Loucy (cell line): ENCODE data around the gene GPHB5.

Experiments used
- H2AFZ ChIP-seq: fragments of 200-600 bp; sonication (generic); 2 replicates; pipeline ENCODE4 v1.6.0; 2016; ENCODE audit warnings: antibody characterized with exemption, mild to moderate bottlenecking, low read length, moderate library complexity
- H3F3A ChIP-seq: fragments of 200-600 bp; 2 replicates; pipeline ENCODE4 v1.6.0; 2016; ENCODE audit warnings: antibody characterized with exemption, low read depth, mild to moderate bottlenecking
- H3K27me3 ChIP-seq: fragments of 200-600 bp; sonication (generic); 2 replicates; pipeline ENCODE4 v1.6.1; 2014; ENCODE audit warnings: low read length, mild to moderate bottlenecking; ENCODE audit not compliant: insufficient read depth, poor library complexity, severe bottlenecking
- H3K36me3 ChIP-seq: fragments of 200-600 bp; sonication (generic); 2 replicates; pipeline ENCODE4 v1.6.1; 2016; ENCODE audit warnings: low read length; ENCODE audit not compliant: insufficient read depth
- H3K4me1 ChIP-seq: fragments of 200-600 bp; sonication (generic); 2 replicates; pipeline ENCODE4 v1.5.1; 2014; ENCODE audit warnings: low read length, mild to moderate bottlenecking; ENCODE audit not compliant: insufficient read depth, poor library complexity, severe bottlenecking
- H3K4me2 ChIP-seq: fragments of 200-600 bp; sonication (generic); 2 replicates; pipeline ENCODE4 v1.6.0; 2014; ENCODE audit warnings: antibody characterized with exemption, low read length, low read depth, mild to moderate bottlenecking; ENCODE audit not compliant: poor library complexity, severe bottlenecking
- H3K4me3 ChIP-seq: fragments of 200-600 bp; sonication (generic); 2 replicates; pipeline ENCODE4 v1.5.1; 2014; ENCODE audit warnings: low read length, mild to moderate bottlenecking, mixed read lengths; ENCODE audit not compliant: poor library complexity, severe bottlenecking
- H3K79me2 ChIP-seq: fragments of 200-600 bp; sonication (generic); 2 replicates; pipeline ENCODE4 v1.6.1; 2014; ENCODE audit warnings: low read length; ENCODE audit not compliant: insufficient read depth
- H3K9ac ChIP-seq: fragments of 200-600 bp; sonication (generic); 2 replicates; pipeline ENCODE4 v1.6.0; 2014; ENCODE audit warnings: mild to moderate bottlenecking, low read depth, low read length, moderate library complexity; ENCODE audit not compliant: poor library complexity, severe bottlenecking
- H3K9me2 ChIP-seq: fragments of 200-600 bp; sonication (generic); replicated peaks from 2 replicates; pipeline ENCODE4 v1.6.1; 2016; ENCODE audit warnings: low read depth, low read length, mixed read lengths
- H3K9me3 ChIP-seq: fragments of 200-600 bp; sonication (generic); 2 replicates; pipeline ENCODE4 v1.6.1; 2014; ENCODE audit warnings: mild to moderate bottlenecking, antibody characterized with exemption, low read length, low read depth; ENCODE audit not compliant: insufficient read depth
- H4K20me1 ChIP-seq: fragments of 200-600 bp; sonication (generic); 2 replicates; pipeline ENCODE4 v1.6.0; 2014; ENCODE audit warnings: antibody characterized with exemption, low read length, mild to moderate bottlenecking; ENCODE audit not compliant: insufficient read depth, poor library complexity, severe bottlenecking
- EZH2phosphoT487 ChIP-seq: fragments of 200-600 bp; IDR thresholded peaks from 2 replicates; pipeline ENCODE4 v1.6.1; 2018; ENCODE audit warnings: antibody characterized with exemption, mild to moderate bottlenecking, moderate library complexity, borderline replicate concordance
- TF ChIP-seq, protein P1 (sequence below): fragments of 200-600 bp; sonication (generic); conservative IDR thresholded peaks from 2 replicates; pipeline ENCODE4 v1.5.1; 2014; ENCODE audit warnings: mild to moderate bottlenecking, antibody characterized with exemption, low read length

The GPHB5 gene

DNA sequence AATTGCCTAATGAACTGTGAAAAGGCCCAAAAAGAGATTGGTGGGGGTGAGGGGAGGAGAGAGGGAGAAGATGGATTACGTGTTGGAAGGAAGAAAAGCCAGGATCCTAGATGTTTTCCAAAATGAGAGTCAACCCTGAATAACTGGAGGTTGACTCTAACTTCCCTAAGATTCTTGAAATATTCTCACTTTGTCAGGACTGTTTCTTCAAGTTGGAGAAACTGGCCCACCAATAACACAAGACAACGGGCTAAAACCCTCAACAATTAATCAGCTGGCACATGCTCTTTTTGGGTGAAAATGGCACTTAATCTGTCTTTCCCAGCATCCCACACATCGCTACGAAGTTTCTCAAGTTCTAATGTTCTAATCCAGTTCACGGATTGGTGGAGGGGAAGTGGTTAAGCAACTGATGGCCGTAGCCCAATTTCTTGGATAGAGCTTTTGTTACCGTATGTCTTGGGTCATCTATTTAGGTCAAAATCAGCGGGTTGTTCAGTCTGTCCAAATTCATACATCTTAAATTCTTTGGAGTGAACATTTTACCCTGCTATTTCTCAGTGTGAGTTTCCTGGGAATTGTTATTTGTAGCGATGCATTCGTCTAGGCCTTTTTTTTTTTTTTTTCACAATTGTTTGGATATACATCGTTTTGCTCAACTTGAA is 49.0 kb downstream of the GPHB5 start:
- Histone ChIP-seq H3F3A (no peaks in the 10 kb centered on the region), H3K27me3 (no peaks in the 10 kb centered on the region), H3K36me3 (no peaks in the 10 kb centered on the region), H4K20me1 (no peaks in the 10 kb centered on the region), H3K9me2 (no peaks in the 10 kb centered on the region), H3K4me3 (no peak overlapping the region), H3K4me1 (no peaks in the 10 kb centered on the region), H3K9me3 (no peaks in the 10 kb centered on the region), H3K9ac (no peak overlapping the region), H2AFZ (no peak overlapping the region), H3K79me2 (no peaks in the 10 kb centered on the region), H3K4me2 (no peak overlapping the region)
- TF ChIP-seq, protein P1, sequence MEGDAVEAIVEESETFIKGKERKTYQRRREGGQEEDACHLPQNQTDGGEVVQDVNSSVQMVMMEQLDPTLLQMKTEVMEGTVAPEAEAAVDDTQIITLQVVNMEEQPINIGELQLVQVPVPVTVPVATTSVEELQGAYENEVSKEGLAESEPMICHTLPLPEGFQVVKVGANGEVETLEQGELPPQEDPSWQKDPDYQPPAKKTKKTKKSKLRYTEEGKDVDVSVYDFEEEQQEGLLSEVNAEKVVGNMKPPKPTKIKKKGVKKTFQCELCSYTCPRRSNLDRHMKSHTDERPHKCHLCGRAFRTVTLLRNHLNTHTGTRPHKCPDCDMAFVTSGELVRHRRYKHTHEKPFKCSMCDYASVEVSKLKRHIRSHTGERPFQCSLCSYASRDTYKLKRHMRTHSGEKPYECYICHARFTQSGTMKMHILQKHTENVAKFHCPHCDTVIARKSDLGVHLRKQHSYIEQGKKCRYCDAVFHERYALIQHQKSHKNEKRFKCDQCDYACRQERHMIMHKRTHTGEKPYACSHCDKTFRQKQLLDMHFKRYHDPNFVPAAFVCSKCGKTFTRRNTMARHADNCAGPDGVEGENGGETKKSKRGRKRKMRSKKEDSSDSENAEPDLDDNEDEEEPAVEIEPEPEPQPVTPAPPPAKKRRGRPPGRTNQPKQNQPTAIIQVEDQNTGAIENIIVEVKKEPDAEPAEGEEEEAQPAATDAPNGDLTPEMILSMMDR: no peak
- no peak for TF ChIP-seq EZH2phosphoT487

DNA sequence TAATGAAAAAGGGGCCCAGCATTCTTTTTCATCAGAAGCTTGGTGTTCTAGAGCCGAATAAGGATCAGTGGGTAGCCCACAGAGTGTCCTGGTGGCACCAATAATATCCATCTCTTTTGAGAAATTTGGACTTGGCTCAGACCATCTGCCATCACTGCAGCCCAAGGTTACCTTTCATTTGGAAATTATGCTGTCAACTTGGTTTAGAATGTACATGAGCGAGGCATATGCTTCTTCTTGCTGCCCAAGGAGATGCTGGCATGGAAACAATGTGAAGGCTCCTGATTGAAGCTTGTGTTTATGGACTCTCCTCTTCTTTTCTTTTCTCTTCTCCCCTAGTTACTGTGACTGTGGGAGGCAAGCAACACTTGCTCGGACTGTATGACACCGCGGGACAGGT is 50.0 kb downstream of the GPHB5 start:
- no peaks in the 10 kb centered on the region for H4K20me1 ChIP-seq
- no peaks in the 10 kb centered on the region for H3K4me1 ChIP-seq
- no peak overlapping the region for H3K4me2 ChIP-seq
- no peaks in the 10 kb centered on the region for H3F3A ChIP-seq
- H3K4me3 ChIP-seq: no peak overlapping the region
- no peaks in the 10 kb centered on the region for H3K79me2 ChIP-seq
- no peak overlapping the region for H3K9ac ChIP-seq
- no peaks in the 10 kb centered on the region for H3K9me3 ChIP-seq
- no peak for TF ChIP-seq EZH2phosphoT487
- TF ChIP-seq, protein P1: no peak
- H3K36me3 ChIP-seq: no peaks in the 10 kb centered on the region
- no peaks in the 10 kb centered on the region for H3K9me2 ChIP-seq
- no peak overlapping the region for H2AFZ ChIP-seq
- H3K27me3 ChIP-seq: no peaks in the 10 kb centered on the region

DNA sequence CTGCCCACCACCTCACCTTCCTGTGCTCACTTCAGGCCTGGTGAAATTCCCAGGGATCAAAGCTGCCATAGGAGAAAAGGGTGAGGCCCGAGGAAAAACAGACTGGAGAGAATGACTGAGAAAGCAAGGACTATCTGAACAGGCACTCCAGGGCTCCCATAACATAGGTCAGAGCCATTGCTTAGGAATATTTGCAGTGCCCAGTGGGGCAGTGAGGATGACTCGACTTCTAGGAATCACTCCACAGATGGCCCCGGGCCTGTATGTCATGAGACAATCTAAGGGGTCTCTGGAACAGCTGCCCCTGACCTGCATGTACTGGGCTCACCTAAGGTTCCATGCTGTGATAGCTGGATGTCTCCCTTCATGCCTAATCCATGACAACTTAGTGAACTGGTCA is 51.6 kb downstream of the GPHB5 start:
- H3K4me1 ChIP-seq: no peaks in the 10 kb centered on the region
- no peak for TF ChIP-seq EZH2phosphoT487
- TF ChIP-seq, protein P1: no peak
- no peak overlapping the region for H3K9ac ChIP-seq
- no peaks in the 10 kb centered on the region for H3K9me2 ChIP-seq
- H3F3A ChIP-seq: no peaks in the 10 kb centered on the region
- H2AFZ ChIP-seq: no peak overlapping the region
- H3K79me2 ChIP-seq: no peaks in the 10 kb centered on the region
- H3K4me2 ChIP-seq: no peak overlapping the region
- H3K27me3 ChIP-seq: no peaks in the 10 kb centered on the region
- no peak overlapping the region for H3K4me3 ChIP-seq
- H3K36me3 ChIP-seq: no peaks in the 10 kb centered on the region
- no peaks in the 10 kb centered on the region for H4K20me1 ChIP-seq
- no peaks in the 10 kb centered on the region for H3K9me3 ChIP-seq
